HG02852 (cell line): ENCODE measurements around the gene NDUFA12.

Source experiments
- ATAC-seq: cut with Tn5 transposase; IDR thresholded peaks from one replicate; pipeline ENCODE4 v1.9.1; 2021; ENCODE audit warnings: mild to moderate bottlenecking, moderate library complexity; ENCODE audit not compliant: unreplicated experiment

NDUFA12 gene

DNA sequence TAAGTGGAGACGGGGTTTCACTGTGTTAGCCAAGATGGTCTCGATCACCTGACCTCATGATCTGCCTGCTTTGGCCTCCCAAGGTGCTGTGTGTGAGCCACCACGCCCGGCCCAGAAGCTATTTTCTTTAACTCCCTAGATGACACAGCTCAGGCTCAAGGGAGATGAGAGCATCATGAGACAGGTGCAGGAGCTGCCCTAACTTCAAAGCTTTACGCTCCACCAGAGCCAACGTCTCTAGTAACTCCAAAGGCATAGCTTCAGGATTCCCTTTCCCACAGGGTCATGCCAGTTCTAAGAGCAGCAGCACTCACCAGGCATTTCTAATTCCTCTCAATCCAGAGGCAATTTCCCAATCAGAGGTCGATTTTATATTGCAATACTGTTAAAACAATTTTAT lies 21.0 kb downstream of the NDUFA12 start:
- no peak for ATAC-seq

DNA sequence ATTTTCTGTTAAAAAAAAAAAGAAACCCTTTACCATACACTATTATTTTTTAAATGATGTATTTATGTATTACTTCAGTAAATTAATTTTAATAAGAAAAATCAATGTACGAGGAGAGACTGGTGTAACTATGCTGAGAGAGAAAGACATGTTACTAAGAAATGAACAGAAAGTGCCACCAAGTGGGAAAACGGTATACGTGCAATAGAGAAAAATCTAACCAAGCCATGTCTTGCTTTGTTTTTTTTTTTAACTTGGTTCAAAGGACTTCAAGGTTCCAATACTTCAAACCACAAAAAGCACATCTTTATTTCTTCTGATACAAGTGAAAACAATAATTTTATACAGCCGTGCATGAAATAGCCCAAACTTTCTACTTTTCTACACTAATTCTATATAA lies 22.9 kb downstream of the NDUFA12 start:
- ATAC-seq: no peak

DNA sequence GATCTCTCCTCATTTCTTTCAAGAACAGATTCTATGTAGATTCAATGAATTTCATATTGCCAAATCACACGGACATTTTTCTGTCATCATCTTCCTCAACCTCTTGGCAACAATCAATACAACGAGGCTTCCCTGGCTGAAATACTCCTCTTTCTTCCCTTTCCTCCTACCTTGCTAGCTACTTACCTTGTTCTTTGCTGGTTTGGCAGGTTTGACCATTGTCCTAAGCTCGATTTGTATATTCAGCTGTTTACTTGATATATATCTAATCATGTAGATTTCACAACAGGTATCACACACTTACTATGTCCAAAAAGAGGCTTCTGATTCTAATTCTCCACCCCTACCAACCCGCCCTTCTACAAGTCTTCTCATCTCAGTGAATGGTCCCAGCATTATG lies 23.6 kb downstream of the NDUFA12 start:
- ATAC-seq: no peak

DNA sequence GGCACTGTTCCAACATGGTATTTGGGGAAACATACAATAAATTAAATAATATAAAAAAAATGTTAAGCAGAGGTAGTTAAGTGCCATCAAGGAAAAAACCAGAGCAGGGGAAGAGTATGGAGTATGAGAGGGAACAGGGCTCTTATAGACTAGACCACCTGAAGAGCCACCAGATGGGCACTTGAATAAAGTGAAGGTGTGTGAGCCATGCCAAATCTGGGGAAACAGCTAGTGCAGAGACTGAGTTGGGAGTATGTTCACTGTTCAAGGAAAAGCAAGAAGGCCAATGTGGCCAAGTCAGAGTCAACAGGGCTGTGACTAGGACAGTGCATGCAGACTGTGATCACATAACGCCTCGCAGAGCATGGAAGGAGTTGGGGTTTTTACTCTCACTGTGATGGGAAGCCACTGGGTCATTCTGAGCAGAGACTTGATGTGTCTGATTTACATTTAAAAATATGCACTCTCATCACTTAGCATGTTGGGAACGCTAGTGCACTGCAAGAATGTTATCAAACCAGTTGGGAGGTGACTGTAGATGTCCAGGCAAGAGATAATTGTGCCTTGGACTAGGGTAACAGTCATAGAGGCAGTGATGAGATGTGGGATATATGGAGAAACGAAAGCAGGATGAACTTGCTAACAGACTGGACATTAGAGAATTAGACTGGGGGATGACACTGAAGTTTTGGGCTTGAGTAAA lies 25.6 kb downstream of the NDUFA12 start:
- no peak for ATAC-seq

DNA sequence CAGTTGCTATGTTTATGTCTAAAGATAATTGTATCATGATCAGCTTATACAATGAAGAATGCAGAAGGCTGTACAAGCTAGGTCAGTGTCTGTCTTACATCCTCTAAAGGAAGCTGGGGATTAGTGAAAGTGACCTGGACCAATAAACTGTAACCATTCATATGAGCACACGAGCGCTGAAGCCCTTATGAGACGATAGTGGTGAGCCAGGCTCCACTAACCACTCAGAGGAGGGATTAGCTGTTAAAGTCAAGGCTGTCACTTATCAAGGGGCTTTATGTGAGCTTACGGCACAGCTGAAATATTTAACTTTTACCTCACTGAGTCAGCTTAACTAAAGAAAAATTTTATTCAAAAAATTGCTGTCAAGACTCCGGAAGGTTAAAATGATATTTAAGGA lies 30.3 kb downstream of the NDUFA12 start:
- no peak for ATAC-seq

DNA sequence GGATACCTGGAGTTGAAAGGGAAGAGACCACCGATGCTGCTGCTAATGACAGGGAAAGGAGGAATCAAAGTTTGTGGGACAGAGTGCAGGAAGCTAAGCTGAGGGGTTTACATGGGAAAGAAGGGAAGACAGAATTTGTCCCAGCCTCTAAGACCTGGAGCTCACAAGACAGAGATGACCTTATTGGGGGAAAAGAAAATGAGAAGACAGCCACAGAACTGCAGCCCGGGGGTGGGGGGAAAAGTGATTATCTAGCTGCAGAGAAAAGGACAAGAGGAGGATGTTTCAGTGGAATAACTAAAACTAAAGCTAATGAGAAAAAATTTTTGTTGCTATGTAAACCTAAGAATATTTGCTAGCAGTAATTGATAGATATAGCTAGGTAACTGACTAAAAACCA lies 30.7 kb downstream of the NDUFA12 start:
- ATAC-seq: no peak

DNA sequence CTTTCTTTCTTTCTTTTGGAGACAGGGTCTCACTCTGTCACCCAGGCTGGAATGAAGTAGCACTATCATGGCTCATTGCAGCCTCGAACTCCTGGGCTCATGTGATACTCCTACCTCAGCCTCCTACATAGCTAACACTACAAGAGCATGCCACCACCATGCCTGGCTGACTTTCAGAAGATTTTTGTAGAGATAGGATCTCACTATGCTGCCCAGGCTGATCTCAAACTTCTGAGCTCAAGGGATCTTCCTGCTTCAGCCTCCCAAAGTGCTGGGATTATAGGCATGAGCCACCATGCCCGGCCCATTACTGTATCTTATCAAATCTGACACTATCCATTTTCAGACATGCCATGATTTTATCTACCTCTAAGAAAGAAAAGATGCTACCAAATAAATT lies 31.6 kb downstream of the NDUFA12 start:
- ATAC-seq: no peak

DNA sequence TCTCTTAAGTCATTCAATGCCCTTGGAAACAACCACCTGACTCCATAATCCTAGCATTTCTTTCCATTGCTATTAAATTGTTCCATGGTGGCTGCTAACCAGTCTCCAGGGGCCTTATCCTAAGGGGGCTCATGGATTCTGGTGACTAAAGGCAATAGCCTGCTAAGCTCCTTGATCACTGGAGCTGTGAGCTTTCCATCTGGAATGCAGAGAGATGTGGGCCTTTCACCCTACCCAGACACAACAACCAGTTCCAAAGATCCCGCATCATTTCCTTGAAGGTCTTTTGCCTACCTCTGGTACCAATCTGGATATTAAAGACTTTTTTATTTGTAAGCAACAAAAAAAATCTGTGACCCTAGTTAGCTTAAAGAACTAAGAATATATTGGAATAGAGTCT lies 32.9 kb downstream of the NDUFA12 start:
- ATAC-seq: no peak

DNA sequence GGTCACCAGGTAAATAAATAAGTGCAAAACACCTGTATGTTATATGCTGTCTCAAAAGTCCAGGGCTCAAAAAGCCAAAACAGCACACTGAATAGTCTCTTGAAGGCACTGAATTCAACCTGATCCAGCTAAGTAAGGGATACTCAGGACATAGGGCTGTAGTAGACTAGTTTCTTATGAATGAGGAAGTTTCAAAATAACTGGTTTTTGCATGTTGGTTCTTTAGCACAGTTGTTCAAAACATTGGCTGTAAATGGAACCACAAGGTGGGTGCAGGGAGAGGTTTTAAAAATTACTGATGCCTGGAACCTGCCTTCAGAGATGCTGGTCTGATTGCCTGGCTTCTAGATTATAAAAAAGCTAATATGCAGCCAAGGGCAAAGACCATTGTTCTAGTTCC lies 34.1 kb downstream of the NDUFA12 start:
- ATAC-seq: peak; percentile 54

DNA sequence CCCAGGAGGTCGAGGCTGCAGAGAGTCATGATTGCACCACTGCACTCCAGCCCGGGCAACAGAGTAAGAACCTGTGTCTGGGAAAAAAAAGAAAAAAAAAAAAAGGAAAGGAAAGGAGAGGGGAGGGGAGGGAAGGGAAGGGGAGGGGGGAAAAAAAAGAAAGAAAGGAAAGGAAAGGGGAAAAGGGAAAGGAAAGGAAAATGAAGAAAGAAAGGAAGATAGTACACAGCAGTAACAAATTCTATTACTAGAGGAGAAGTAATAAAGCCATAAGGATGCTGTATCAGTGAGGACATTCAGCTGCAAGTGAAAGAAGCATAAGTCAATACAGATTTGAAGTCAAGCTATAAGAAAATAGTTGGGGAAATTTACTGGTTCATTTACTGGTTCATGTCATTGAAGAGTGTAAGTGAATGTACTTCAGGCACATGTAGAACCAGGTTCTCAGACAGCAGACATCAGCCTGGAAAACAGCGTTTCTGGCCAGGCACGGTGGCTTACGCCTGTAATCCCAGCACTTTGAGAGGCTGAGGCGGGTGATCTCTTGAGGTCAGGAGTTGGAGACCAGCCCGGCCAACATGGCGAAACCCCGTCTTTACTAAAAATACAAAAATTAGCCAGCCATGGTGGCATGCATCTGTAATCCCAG lies 37.4 kb downstream of the NDUFA12 start:
- ATAC-seq: no peak

DNA sequence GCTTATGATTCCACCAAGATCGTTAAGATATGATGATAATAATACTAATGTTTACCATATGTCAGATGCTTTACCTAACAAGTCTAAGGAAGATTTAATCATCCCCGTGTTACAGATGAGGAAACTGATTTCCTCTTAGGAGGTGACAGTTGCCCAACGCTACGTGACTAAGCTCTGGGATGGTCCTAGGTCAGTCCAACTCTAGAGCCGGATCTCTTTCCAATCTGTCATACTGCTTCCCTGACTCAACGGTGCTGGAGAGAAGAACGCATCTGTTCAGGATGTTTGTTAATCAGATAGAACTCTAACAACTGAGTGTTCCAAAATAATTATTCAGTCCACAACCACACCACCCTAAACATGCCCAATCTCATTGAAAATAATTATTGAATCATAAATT lies 39.8 kb downstream of the NDUFA12 start:
- no peak for ATAC-seq

DNA sequence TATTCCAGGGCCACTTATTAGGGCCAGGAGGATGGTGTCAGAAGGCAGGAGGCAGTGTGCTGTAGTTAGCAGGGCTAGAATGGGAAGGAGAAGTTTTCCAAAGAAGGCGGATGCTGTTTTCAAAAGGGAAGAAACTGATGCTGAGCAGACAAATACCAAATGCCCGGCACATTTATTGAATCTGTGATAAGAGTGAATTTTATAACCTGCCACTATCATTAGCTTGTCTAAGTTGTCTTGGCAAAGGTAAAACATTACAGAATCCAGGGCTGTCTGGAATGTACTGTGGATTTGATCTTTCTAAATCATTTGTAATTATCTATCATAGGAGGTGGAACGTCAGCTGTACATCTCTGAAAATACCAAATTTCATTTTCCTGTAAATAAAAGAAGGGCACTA lies 40.8 kb downstream of the NDUFA12 start:
- ATAC-seq: no peak

DNA sequence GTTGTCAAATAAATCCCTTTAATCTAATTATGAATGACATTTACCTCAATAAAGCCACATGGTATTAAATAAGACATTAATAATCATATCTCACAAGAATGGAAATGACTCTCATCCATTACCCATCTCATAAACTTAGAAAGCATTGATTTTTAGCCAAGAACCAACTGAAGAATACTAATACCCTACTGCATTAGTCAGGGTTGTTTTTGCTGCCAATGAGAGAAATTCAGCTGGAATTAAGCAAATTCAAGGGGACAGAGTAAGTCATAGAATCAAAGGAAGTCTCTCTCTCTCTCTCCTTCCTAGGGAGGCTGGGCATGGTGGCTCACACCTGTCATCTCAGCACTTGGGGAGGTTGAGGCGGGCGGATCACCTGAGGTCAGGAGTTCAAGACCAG lies 41.6 kb downstream of the NDUFA12 start:
- no peak for ATAC-seq

DNA sequence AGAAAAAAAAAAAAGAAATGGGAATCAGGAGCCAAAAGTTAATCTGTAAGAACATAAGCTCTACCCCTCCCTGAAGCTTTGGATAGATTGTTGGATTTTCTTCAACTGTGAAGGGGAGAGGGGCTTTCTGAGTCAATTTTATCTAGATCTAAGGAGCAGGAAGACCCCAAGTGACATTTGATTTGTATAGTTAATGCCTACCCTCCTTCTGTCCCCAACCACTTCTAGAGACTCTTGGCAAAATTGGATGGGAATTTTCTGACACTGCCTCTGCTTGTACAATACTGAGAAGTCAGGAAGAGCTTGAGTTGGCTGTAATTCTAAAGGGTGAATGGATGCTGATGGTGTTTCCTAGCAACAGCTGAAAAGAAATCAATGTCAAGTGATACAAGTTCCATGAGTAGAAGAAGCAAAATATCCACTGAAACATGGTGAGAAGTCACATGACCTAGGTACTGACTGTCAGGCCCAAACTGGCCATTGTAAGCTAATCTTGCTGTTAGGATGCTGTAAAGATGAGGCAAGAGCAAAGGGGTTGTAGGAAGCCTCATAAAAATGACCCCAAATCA lies 42.2 kb downstream of the NDUFA12 start:
- ATAC-seq: no peak

DNA sequence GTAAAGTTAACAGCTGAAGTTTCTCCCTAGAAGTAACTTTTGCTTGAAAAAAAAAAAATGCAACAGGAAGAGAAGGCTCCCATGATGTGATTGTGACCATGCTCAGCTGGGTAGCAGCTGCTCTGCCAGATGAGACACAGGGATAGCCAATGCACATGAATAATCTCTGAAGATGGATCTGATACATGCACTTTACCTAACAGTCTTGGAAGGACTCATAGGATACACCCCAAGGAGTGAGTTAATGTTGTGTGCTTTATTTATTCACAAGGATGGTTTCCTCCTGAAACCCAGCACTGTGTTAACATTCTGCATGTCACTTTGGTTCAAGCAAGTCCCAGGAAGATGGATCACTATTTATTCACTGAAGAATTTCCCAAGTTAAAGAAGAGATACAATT lies 46.5 kb downstream of the NDUFA12 start:
- no peak for ATAC-seq

DNA sequence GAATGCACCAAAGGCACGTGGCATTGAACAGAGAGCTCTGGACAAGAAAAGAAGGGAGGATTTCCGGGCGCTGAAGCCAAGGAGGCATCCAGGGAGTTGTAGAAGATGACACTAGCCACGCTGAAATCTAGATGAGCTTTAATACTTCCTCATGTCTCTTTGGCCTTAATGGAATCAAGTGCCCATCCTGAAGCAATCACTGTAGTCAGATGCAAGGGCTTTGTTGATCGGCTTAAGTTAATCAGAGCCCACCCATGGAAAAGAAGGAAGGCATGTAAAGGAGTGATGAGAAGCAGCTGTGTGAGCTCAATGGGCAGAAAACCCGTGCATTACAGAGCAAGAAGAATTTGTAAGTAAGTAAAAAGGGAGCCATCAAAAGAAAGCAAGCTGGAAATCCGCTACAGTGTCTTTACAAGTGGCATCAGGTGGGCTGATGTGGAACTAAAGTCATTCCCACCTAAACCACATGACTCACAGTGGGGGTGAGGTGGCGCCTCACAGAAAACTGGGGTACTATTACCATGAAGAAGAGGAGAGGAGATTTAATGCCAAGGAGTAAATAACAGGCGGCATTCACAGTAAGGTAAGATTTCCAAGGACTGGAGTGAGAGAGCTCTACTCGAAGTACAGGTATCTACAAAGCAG lies 48.4 kb downstream of the NDUFA12 start:
- no peak for ATAC-seq

DNA sequence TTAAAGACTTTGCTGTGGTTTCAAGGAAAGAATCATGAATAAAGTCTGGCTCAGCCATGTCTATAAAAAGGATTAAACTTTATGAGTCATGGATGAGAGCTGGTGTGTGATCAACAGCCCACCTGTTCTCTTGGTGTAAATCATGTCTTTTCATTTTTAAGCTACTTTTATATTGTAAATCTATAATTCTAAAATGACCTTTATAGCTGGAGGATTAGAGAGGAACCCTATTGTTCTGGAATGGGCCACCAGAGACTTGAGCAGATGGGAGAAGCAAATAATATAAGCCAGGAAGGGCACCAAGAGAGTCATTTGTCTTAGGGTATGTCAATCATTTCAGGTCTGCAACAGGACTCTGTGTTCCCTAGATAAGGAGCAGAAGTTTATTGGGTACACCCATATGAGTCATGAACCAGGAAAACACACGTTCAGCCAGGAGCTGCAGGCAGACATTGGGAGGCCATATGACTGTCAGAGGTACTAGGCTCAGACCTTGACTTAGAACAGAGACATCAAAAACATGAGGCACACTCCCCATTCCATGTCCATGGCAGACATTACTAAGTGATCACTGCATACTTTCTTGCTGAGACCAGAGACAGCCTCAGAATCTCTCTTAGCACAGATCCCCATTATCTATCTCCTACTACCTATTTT lies 49.3 kb downstream of the NDUFA12 start:
- no peak for ATAC-seq

DNA sequence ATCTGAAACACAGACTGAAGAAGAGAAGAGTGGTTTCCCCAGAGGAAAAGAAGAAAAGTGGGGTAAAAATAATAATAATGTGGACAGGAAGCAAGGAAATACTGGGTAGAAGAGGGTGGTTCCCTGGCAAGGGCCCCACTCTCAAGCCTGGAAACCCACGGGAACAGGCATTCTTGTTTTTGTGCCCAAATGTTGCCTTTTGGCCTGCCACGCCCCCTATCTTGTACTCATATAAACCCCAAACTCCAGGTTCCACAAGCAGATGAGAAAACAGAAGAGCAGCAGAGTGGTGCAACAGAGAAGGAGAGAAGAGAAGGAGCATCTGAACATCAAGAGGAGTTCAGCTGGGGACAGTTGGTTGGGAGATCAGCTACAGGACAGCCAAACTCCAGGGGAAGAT lies 51.2 kb downstream of the NDUFA12 start:
- ATAC-seq: no peak

DNA sequence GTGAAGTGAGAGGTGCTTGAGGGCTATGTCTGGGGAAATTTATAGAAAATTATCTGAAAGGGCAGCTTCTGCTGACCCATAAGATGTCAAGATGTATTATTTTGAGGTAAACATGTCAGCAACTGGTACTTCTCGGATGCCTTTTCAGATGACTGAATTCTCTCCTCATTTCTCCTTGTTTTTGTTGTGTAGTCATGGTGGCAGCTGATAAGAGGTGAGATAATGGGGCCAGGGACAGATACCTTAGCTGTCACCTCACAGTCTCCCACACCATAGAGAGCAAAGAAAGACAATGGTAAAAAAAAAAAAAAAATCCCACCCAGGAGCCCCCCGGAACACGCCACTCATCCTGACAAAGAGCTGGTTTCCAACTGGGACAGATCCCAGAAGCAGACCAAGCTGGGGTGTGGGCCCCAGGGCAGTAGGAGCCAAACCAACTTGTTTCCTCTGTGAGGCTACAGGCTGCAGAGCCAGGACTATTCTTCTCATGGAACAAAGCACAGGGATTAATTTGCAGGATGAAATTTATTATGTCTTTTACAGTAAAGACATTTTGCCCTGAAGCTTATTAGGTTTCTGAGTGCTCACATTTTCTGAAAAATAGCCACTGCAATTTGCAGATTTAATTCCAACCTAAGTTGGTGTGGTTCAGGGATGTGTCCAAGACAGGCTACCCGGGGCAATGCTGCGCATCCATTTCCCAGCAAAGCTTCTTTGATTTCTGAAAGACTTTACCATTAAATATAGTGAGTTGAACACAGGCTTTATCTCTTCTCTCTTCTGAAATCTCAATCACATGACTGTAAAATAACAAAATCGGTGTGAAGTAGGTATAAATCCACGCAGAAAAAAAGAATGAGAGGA lies 52.2 kb downstream of the NDUFA12 start:
- ATAC-seq: no peak

DNA sequence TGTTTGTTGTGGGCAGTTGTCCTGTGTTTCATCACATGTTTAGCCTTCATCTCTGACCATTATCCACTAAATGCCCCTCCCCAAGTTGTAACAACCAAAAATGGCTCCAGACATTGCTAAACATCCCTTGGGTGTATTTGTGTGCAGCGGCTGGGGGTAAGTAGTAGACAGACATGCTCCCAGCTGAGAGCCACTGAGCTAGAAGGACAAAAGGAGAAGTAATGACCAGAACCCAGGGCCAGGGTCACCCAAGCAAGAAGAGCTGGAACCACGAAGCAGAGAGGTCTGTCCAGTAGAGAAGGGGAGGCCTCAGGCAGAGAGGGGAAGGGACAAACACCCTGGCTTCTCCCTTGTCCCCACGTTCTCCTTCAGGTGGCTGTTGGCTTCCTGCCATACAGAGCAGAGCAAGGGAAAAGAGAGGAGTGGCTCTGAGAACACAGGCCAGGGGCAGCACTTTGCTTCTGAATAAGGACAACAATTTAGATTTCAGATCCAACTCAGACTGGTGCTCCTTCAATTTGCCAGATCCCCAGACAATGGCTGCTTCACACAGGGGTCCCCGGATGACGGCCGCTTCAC lies 55.2 kb downstream of the NDUFA12 start:
- no peak for ATAC-seq
